Brain microvascular endothelial cell (primary cell): ENCODE results near the gene TECTA.

Experiments used
- DNase-seq: peaks from one replicate; pipeline ENCODE4 v3.0.0-alpha.2; 2020
- H3K27ac ChIP-seq: fragments of 250-450 bp; sonication (Bioruptor Pico); 2 replicates; pipeline ENCODE4 v1.5.1; 2020; ENCODE audit warnings: mild to moderate bottlenecking, moderate library complexity
- H3K27me3 ChIP-seq: fragments of 250-450 bp; sonication (Bioruptor Pico); replicated peaks from 2 replicates; pipeline ENCODE4 v1.5.1; 2020; ENCODE audit warnings: mild to moderate bottlenecking
- H3K36me3 ChIP-seq: fragments of 250-450 bp; sonication (Bioruptor Pico); replicated peaks from 2 replicates; pipeline ENCODE4 v1.5.1; 2020; ENCODE audit warnings: mild to moderate bottlenecking
- H3K4me3 ChIP-seq: 2 replicates; pipeline ENCODE4 v1.5.1; 2011; ENCODE audit warnings: low read depth, mild to moderate bottlenecking, control low read depth, low read length, moderate library complexity
- in situ Hi-C: cut with HindIII; loops from 2 replicates; pipeline ENCODE4 v1.10.0; 2017; ENCODE audit warnings: low sequenced_read_pairs, low pct_ligation_motif_present
- TF ChIP-seq, protein P1 (sequence below): IDR thresholded peaks from 2 replicates; pipeline ENCODE4 v1.5.1; 2011; ENCODE audit warnings: low read depth, mild to moderate bottlenecking, moderate library complexity, low read length, control low read depth, inconsistent platforms; ENCODE audit errors: missing control alignments

The TECTA gene, protein sequence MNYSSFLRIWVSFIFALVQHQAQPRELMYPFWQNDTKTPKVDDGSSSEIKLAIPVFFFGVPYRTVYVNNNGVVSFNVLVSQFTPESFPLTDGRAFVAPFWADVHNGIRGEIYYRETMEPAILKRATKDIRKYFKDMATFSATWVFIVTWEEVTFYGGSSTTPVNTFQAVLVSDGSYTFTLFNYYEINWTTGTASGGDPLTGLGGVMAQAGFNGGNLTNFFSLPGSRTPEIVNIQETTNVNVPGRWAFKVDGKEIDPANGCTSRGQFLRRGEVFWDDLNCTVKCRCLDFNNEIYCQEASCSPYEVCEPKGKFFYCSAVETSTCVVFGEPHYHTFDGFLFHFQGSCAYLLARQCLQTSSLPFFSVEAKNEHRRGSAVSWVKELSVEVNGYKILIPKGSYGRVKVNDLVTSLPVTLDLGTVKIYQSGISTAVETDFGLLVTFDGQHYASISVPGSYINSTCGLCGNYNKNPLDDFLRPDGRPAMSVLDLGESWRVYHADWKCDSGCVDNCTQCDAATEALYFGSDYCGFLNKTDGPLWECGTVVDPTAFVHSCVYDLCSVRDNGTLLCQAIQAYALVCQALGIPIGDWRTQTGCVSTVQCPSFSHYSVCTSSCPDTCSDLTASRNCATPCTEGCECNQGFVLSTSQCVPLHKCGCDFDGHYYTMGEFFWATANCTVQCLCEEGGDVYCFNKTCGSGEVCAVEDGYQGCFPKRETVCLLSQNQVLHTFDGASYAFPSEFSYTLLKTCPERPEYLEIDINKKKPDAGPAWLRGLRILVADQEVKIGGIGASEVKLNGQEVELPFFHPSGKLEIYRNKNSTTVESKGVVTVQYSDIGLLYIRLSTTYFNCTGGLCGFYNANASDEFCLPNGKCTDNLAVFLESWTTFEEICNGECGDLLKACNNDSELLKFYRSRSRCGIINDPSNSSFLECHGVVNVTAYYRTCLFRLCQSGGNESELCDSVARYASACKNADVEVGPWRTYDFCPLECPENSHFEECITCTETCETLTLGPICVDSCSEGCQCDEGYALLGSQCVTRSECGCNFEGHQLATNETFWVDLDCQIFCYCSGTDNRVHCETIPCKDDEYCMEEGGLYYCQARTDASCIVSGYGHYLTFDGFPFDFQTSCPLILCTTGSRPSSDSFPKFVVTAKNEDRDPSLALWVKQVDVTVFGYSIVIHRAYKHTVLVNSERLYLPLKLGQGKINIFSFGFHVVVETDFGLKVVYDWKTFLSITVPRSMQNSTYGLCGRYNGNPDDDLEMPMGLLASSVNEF (N-terminal part only)

GRCh38 chr11:121100943-121101342, at the start of gene TECTA:
TSS of gene TECTA (plus strand) at chr11:121101243. CDS start at chr11:121102666, 1,423 bp downstream.
- Histone ChIP-seq H3K36me3 (no peaks in the 10 kb centered on the region), H3K27ac (no peak within 1 kb of the TSS), H3K27me3 (no peaks in the 10 kb centered on the region), H3K4me3 (no peak within 1 kb of the TSS)
- in situ Hi-C loops: no loop called here
- TF ChIP-seq, protein P1, sequence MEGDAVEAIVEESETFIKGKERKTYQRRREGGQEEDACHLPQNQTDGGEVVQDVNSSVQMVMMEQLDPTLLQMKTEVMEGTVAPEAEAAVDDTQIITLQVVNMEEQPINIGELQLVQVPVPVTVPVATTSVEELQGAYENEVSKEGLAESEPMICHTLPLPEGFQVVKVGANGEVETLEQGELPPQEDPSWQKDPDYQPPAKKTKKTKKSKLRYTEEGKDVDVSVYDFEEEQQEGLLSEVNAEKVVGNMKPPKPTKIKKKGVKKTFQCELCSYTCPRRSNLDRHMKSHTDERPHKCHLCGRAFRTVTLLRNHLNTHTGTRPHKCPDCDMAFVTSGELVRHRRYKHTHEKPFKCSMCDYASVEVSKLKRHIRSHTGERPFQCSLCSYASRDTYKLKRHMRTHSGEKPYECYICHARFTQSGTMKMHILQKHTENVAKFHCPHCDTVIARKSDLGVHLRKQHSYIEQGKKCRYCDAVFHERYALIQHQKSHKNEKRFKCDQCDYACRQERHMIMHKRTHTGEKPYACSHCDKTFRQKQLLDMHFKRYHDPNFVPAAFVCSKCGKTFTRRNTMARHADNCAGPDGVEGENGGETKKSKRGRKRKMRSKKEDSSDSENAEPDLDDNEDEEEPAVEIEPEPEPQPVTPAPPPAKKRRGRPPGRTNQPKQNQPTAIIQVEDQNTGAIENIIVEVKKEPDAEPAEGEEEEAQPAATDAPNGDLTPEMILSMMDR: no peak
- no peak for DNase-seq

- Histone ChIP-seq H3K27me3 (no peaks in the 10 kb centered on the region), H3K36me3 (peaks cover 13% of the 10 kb centered on the region)
- in situ Hi-C loops: no loop called here
Measured at GRCh38 chr11:121053244-121053643, 47.8 kb upstream of the TECTA start.

DNA sequence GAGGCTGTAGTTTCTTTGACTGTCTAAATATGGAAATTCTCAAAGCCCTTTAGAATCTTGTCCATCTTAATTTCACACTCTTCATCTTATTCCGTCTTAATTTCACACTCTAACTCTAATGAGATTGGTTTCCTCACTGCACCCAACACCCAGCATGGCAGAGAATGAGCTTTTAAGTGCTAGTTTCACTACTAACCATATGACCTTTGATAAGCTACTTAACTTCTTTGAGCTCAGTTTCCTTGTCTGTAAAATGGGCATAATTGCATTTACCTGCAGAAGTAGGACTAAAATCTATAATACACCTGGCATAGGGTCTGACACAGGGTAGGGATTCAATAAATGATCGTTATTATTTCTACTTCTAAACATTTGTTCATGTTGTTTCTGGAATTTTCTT, 46.8 kb upstream of the TECTA start:
- no peaks in the 10 kb centered on the region for H3K27me3 ChIP-seq
- TF ChIP-seq, protein P1: no peak
- in situ Hi-C loops: no loop called here
- no peak overlapping the region for H3K27ac ChIP-seq
- peaks cover 13% of the 10 kb centered on the region for H3K36me3 ChIP-seq
- no peak for DNase-seq
- no peak overlapping the region for H3K4me3 ChIP-seq

More at GRCh38 chr11:121053244-121053643, 47.8 kb upstream of the TECTA start:
- TF ChIP-seq, protein P1: no peak
- H3K27ac ChIP-seq: no peak overlapping the region
- no peak overlapping the region for H3K4me3 ChIP-seq
- no peak for DNase-seq

GRCh38 chr11:121055076-121055475, 46.0 kb upstream of the TECTA start:
- H3K4me3 ChIP-seq: no peak overlapping the region

DNA sequence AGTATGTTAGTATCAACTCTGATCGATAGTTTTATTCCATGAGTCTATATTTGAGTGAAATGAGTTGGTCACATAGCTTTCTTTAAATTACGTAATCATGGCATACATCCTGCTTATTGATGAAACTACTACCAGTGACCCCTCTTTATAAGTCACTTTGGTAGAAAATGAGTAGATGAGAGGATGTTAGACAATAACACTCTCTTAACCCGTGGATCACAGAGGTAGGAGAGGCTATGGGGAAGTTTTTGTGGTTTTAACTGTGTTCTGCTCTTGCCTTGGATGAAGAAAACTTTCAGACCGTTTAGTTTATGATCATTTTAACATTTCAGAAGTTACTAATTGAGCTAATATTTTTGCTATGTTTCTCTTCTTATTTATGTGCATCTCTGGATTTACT, 43.1 kb upstream of the TECTA start:
- H3K4me3 ChIP-seq: no peak overlapping the region
- H3K27ac ChIP-seq: no peak overlapping the region
- in situ Hi-C loops: no loop called here
- DNase-seq: no peak
- H3K27me3 ChIP-seq: no peaks in the 10 kb centered on the region
- TF ChIP-seq, protein P1: no peak
- H3K36me3 ChIP-seq: peaks cover 17% of the 10 kb centered on the region

More at GRCh38 chr11:121055076-121055475, 46.0 kb upstream of the TECTA start:
- Histone ChIP-seq H3K27ac (no peak overlapping the region), H3K36me3 (peaks cover 13% of the 10 kb centered on the region), H3K27me3 (no peaks in the 10 kb centered on the region)
- no peak for DNase-seq
- in situ Hi-C loops: no loop called here
- TF ChIP-seq, protein P1: no peak
